Transverse colon (tissue), 4 donors: ENCODE results near the gene SELENOV.

Source experiments
- CTCF ChIP-seq, 5 experiments: fragments of 200-600 bp in 3 of 5; fragments of 450-650 bp in 2 of 5; sonication (generic) in 3 of 5; IDR thresholded peaks; 1 replicate in 2 of 5; 2 replicates in 3 of 5; pipeline ENCODE4 v1.5.1; 2016 to 2017; ENCODE audit warnings: antibody characterized with exemption in 5 of 5, inconsistent platforms in 3 of 5, mild to moderate bottlenecking in 2 of 5, moderate library complexity in 1 of 5
- POLR2AphosphoS5 ChIP-seq, 3 donors: sonication (generic); formaldehyde crosslinking; IDR thresholded peaks; one replicate each; pipeline ENCODE4 v1.6.1; 2016; ENCODE audit warnings: antibody characterized with exemption in 3 of 3

GRCh38 chr19:39508629-39509028, 6.3 kb upstream of the SELENOV start:
- TF ChIP-seq POLR2AphosphoS5 (IDR thresholded peaks at IDR 0.05), result no peak
- TF ChIP-seq CTCF (IDR thresholded peaks at IDR 0.05), result no peak
